ENCODE measurements around the gene C12orf42. TPM values are rescaled to one million over a fixed set of nuclear protein-coding genes. Genes with fewer than 3 reads are reported as not detected.

C12orf42 gene
- total and polyA plus RNA-seq, 7 experiments from 2014 or later = 2.6 to 15.4 (median 7.9) TPM

DNA sequence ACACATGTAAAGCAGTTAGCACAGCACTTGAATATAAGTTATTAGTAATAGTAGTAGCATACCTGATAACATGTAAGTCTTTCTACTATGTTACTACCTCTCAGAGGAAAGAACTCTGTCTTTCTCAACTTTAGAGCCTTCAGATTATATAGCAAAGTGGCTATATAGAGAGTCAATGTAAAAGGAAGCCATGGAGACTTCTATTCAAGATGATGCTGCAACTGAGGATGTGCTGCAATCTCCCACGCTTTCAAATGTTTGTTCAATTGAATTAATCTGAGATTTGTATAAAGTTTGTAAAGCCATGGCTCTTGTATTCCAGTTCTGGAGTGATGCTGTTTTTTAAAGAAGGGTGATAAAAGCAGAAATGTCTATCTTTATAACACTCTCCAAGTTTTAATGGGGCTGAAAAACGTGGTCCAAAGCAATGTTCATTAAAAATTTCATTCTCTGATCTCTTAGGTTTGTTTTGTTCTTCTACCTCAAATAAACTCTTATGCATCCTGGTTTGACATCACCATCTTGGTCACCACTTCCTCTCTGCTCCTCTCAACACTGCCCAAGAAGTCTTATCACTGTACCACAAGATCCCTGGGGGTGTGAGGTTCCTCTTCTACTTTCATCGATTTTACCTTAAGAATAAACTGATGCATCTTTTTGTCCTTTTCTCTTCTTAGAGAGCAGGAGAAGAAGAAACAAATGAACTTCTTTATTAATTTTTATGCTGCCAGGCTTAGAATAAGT, 40.6 kb downstream of the C12orf42 start:
- peak in 7 of 9 donors; percentile 22 to 67 (median 49) for DNase-seq
- no peak overlapping the region for H3K4me3 ChIP-seq (ENCODE audit: low read length)
- H3K36me3 Mint-ChIP-seq = peaks cover 0 to 21% (median 0%) of the 10 kb centered on the region in 5 donors
- H3K4me3 Mint-ChIP-seq = peak overlapping the region in 6 of 10 donors; percentile 9 to 56 (median 29)
- peaks cover 8 to 60% (median 28%) of the 10 kb centered on the region in 7 donors for H3K4me1 Mint-ChIP-seq
- intact Hi-C loops (cut with micrococcal nuclease) = loop anchor here (1.0 to 10.0 kb wide), 4 partner anchors 14 to 110 kb away; no protein-coding TSS in a partner anchor
- H3K27ac Mint-ChIP-seq = peak overlapping the region; percentile 0 to 88 (median 61)
- H3K27me3 Mint-ChIP-seq = peaks cover 0 to 3% (median 0%) of the 10 kb centered on the region in 5 donors
- H3K27ac ChIP-seq (ENCODE audit: low read depth, low read length) = no peak overlapping the region
- H3K9me3 ChIP-seq (ENCODE audit: control insufficient read depth in 2 of 3, low read length in 3 of 3) = peaks cover 0 to 3% (median 0%) of the 10 kb centered on the region in 3 experiments
- H3K4me1 ChIP-seq (ENCODE audit: control insufficient read depth in 2 of 2, insufficient read depth in 2 of 2, low read length in 2 of 2) = peaks cover 16 to 26% of the 10 kb centered on the region in 2 donors
- CTCF ChIA-PET = no interaction called here
- POLR2A ChIA-PET = no interaction called here
- no peaks in the 10 kb centered on the region for H3K27me3 ChIP-seq (ENCODE audit: control insufficient read depth in 2 of 2, insufficient read depth in 2 of 2, low read length in 2 of 2)
- H3K9me3 Mint-ChIP-seq = peaks cover 0 to 12% (median 0%) of the 10 kb centered on the region in 11 donors
- ATAC-seq = peak; percentile 92
- no peaks in the 10 kb centered on the region for H3K36me3 ChIP-seq (ENCODE audit: control insufficient read depth in 2 of 3, insufficient read depth in 3 of 3, low read length in 3 of 3)

GRCh38 chr12:103444983-103445382, 50.8 kb downstream of the C12orf42 start:
- Histone ChIP-seq H3K4me1 (ENCODE audit: control insufficient read depth in 2 of 2, insufficient read depth in 2 of 2, low read length in 2 of 2) (peaks cover 11 to 20% of the 10 kb centered on the region in 2 donors), H3K4me3 (ENCODE audit: low read length) (no peak overlapping the region), H3K9me3 (ENCODE audit: control insufficient read depth in 2 of 3, low read length in 3 of 3) (no peaks in the 10 kb centered on the region), H3K36me3 (ENCODE audit: control insufficient read depth in 2 of 3, insufficient read depth in 3 of 3, low read length in 3 of 3) (no peaks in the 10 kb centered on the region), H3K27ac (ENCODE audit: low read depth, low read length) (no peak overlapping the region), H3K27me3 (ENCODE audit: control insufficient read depth in 2 of 2, insufficient read depth in 2 of 2, low read length in 2 of 2) (no peaks in the 10 kb centered on the region)
- Mint-ChIP-seq H3K9me3 (peaks cover 1 to 23% (median 6%) of the 10 kb centered on the region in 11 donors), H3K36me3 (peaks cover 0 to 28% (median 0%) of the 10 kb centered on the region in 5 donors), H3K27me3 (peaks cover 0 to 6% (median 0%) of the 10 kb centered on the region in 5 donors), H3K4me3 (no peak overlapping the region), H3K4me1 (peaks cover 0 to 33% (median 24%) of the 10 kb centered on the region in 7 donors), H3K27ac (no peak overlapping the region)
- CTCF ChIA-PET = no interaction called here
- intact Hi-C loops (cut with micrococcal nuclease) = loop anchor here in 1 of 2 donors (5.0 kb wide), 2 partner anchors 52 to 488 kb away; partner anchors contain the start of genes ASCL1 and C12orf42
- DNase-seq (no peak), ATAC-seq (no peak)
- POLR2A ChIA-PET = no interaction called here

DNA sequence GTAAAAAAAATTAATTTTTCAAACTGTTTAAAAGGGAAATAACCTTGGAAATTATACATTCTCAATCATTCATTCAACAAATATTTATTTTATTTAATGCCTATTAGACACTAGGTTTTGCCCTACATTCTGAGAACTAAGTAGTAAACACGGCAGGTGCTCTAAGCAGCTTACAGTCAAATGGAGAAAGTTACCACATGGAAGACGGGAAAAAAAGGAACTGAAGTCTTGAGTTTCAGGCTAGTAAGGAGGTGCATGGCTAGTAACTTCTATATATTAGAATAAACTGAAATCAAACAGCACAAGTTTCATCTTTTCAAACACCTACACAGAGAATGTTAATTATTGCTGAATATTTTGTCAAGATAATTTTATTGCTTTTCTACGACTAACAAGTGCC, 52.9 kb downstream of the C12orf42 start:
- Mint-ChIP-seq H3K4me1 (peaks cover 0 to 33% (median 24%) of the 10 kb centered on the region in 7 donors), H3K9me3 (peaks cover 0 to 12% (median 2%) of the 10 kb centered on the region in 11 donors), H3K36me3 (peaks cover 0 to 24% (median 0%) of the 10 kb centered on the region in 5 donors), H3K4me3 (no peak overlapping the region), H3K27ac (peak overlapping the region in 6 of 9 donors; percentile 76 to 99 (median 92)), H3K27me3 (no peaks in the 10 kb centered on the region)
- no peak overlapping the region for H3K4me3 ChIP-seq (ENCODE audit: low read length)
- DNase-seq (no peak), ATAC-seq (no peak)
- no peak overlapping the region for H3K27ac ChIP-seq (ENCODE audit: low read depth, low read length)
- ChIA-PET CTCF (no interaction called here), POLR2A (no interaction called here)
- peaks cover 11 to 20% of the 10 kb centered on the region in 2 donors for H3K4me1 ChIP-seq (ENCODE audit: control insufficient read depth in 2 of 2, insufficient read depth in 2 of 2, low read length in 2 of 2)
- H3K27me3 ChIP-seq (ENCODE audit: control insufficient read depth in 2 of 2, insufficient read depth in 2 of 2, low read length in 2 of 2) = no peaks in the 10 kb centered on the region
- no peaks in the 10 kb centered on the region for H3K9me3 ChIP-seq (ENCODE audit: control insufficient read depth in 2 of 3, low read length in 3 of 3)
- no peaks in the 10 kb centered on the region for H3K36me3 ChIP-seq (ENCODE audit: control insufficient read depth in 2 of 3, insufficient read depth in 3 of 3, low read length in 3 of 3)
- intact Hi-C loops (cut with micrococcal nuclease) = loop anchor here in 1 of 2 donors (5.0 kb wide), 2 partner anchors 54 to 486 kb away; partner anchors contain the start of genes ASCL1 and C12orf42

- intact Hi-C loops (cut with micrococcal nuclease) = loop anchor here in 1 of 2 donors (5.0 kb wide), 2 partner anchors 55 to 485 kb away; partner anchors contain the start of genes ASCL1 and C12orf42
- H3K9me3 ChIP-seq (ENCODE audit: control insufficient read depth in 2 of 3, low read length in 3 of 3) = no peaks in the 10 kb centered on the region
- no peak for DNase-seq
- ATAC-seq = no peak
- Mint-ChIP-seq H3K4me3 (peak overlapping the region; percentile 25 to 93 (median 68)), H3K27me3 (no peaks in the 10 kb centered on the region), H3K36me3 (peaks cover 0 to 22% (median 0%) of the 10 kb centered on the region in 5 donors), H3K27ac (peak overlapping the region; percentile 90 to 100 (median 97)), H3K4me1 (peaks cover 0 to 33% (median 24%) of the 10 kb centered on the region in 7 donors), H3K9me3 (peaks cover 0 to 10% (median 2%) of the 10 kb centered on the region in 11 donors)
- no peaks in the 10 kb centered on the region for H3K27me3 ChIP-seq (ENCODE audit: control insufficient read depth in 2 of 2, insufficient read depth in 2 of 2, low read length in 2 of 2)
- POLR2A ChIA-PET = interaction anchor here (2.1 kb wide), 1 partner anchor 53 kb away, joined by 8 read pairs; the partner anchor contains the start of gene C12orf42
- no peak overlapping the region for H3K4me3 ChIP-seq (ENCODE audit: low read length)
- peak overlapping the region; percentile 55 for H3K27ac ChIP-seq (ENCODE audit: low read depth, low read length)
- peaks cover 11 to 20% of the 10 kb centered on the region in 2 donors for H3K4me1 ChIP-seq (ENCODE audit: control insufficient read depth in 2 of 2, insufficient read depth in 2 of 2, low read length in 2 of 2)
- no peaks in the 10 kb centered on the region for H3K36me3 ChIP-seq (ENCODE audit: control insufficient read depth in 2 of 3, insufficient read depth in 3 of 3, low read length in 3 of 3)
- CTCF ChIA-PET = interaction anchor here (1.1 kb wide), 1 partner anchor 47 kb away, joined by 4 read pairs; no protein-coding TSS in a partner anchor
These were observed 53.6 kb downstream of the C12orf42 start for GRCh38 chr12:103442182-103442555.

DNA sequence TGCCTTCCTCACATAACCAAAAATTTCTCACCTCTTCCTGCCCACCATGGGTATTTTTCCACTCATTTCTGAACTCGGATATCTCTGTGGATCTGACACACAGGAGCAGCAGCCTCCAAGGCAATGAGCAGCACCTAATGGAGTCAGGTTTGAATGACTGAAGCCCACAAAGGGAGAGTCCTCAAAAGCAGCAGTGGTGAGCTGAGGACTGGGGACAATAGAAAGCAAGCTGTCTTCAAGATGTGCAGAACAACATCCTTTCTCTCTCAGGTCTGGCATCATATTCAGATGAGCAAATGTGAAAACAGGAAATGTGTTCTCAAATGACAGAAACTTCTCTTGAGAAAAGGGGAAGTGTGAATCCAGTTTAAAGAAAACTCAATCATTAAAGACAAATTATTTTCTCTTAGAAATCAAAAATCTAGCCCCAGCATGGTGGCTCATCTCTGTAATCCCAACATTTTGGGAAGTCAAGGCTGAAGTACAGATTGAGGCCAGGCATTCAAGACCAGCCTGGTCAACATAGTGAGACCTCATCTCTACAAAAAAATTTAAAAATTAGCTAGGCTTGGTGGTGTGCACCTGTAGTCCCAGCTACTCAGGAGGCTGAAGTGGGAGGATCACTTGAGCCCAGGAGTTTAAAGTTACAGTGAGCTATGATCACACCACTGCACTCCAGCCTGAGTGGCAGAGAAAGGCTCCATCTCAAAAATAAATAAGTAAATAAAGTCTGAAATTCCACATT, 54.2 kb downstream of the C12orf42 start:
- Histone ChIP-seq H3K4me1 (ENCODE audit: control insufficient read depth in 2 of 2, insufficient read depth in 2 of 2, low read length in 2 of 2) (peaks cover 11 to 20% of the 10 kb centered on the region in 2 donors), H3K27ac (ENCODE audit: low read depth, low read length) (peak overlapping the region; percentile 55), H3K36me3 (ENCODE audit: control insufficient read depth in 2 of 3, insufficient read depth in 3 of 3, low read length in 3 of 3) (no peaks in the 10 kb centered on the region), H3K9me3 (ENCODE audit: control insufficient read depth in 2 of 3, low read length in 3 of 3) (no peaks in the 10 kb centered on the region), H3K27me3 (ENCODE audit: control insufficient read depth in 2 of 2, insufficient read depth in 2 of 2, low read length in 2 of 2) (no peaks in the 10 kb centered on the region), H3K4me3 (ENCODE audit: low read length) (peak overlapping the region; percentile 26)
- ATAC-seq = peak; percentile 97
- H3K4me3 Mint-ChIP-seq = peak overlapping the region; percentile 72 to 97 (median 91)
- peaks cover 0 to 33% (median 24%) of the 10 kb centered on the region in 7 donors for H3K4me1 Mint-ChIP-seq
- peak in 8 of 9 donors; percentile 19 to 76 (median 58) for DNase-seq
- peaks cover 0 to 7% (median 2%) of the 10 kb centered on the region in 11 donors for H3K9me3 Mint-ChIP-seq
- peaks cover 0 to 22% (median 0%) of the 10 kb centered on the region in 5 donors for H3K36me3 Mint-ChIP-seq
- no peaks in the 10 kb centered on the region for H3K27me3 Mint-ChIP-seq
- ChIA-PET CTCF (interaction anchor here (1.1 kb wide), 1 partner anchor 48 kb away, joined by 4 read pairs; no protein-coding TSS in a partner anchor), POLR2A (interaction anchor here (0.7 to 2.1 kb wide), 2 partner anchors 54 to 66 kb away, joined by 3 to 8 read pairs; partner anchors contain the start of gene C12orf42)
- intact Hi-C loops (cut with micrococcal nuclease) = loop anchor here (1.0 to 5.0 kb wide), 5 partner anchors 13 to 484 kb away; partner anchors contain the start of genes C12orf42 (in 2 of the 2) and ASCL1 (in 1 of the 2)
- H3K27ac Mint-ChIP-seq = peak overlapping the region; percentile 90 to 100 (median 97)
